ENCODE data around the gene GABBR2.
"Not testable (repeated sequence)": the region's sequence is repeated elsewhere in the genome, so short reads cannot be mapped to it uniquely, and the experiment has no call there.

Gene GABBR2

DNA sequence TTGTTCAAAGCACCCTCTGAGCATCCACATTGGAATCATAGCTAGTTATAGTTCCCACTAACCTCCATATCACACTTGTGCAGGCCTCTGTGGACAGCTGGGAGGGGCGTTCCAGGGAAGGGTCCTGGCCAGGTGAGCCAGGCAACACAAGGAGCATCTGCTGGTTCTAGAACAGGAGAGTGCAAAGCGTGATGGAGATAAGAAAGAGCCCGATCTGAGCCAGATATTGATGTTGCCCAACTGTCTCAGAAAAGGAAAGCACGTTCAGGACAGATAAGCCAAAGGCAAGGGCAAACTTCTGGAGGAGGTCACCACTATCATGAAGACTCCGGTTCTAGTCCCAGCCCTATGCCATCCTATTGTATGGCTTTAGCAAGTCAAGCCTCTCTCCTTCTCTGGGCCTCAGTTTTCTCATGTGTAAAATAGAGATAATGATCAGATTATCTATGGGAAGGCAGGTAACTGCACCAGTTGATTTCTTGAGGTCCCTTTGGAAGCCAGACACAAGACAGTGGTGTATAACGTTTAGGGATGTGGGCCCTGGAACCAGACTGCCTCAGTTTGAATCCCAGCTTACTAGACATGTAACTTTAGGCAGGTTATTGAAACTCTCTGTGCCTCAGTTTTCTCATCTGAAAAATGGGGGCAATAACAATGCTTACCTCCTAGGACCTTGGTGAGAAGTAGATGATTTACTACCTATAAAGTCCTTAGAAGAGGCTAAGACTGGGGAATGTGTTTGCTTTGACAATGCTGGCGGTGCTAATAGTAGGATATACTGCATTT, 19.8 kb downstream of the GABBR2 start:
- in situ Hi-C loops (cut with MboI; ENCODE audit: low sequenced_read_pairs): no loop called here

DNA sequence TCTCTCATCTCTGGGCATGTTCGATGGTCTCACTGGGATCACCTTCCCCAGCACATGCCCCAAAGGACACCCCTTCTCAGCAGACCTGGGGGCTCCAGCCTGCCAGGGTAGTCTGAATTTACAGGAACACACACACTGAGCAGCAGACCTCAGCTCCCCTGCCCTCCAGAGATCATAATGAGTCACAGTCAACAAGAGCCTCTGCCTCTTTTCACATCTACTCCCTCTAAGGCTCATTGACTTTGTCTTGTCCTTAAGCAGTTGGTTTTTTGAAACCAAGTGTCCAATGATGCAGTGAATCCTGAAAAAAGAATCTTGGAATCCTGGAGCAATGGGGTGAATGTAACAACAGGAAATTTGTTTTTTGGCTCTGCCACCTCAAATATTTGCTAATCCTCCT, 20.8 kb downstream of the GABBR2 start:
- in situ Hi-C loops (cut with MboI; ENCODE audit: low sequenced_read_pairs): no loop called here

DNA sequence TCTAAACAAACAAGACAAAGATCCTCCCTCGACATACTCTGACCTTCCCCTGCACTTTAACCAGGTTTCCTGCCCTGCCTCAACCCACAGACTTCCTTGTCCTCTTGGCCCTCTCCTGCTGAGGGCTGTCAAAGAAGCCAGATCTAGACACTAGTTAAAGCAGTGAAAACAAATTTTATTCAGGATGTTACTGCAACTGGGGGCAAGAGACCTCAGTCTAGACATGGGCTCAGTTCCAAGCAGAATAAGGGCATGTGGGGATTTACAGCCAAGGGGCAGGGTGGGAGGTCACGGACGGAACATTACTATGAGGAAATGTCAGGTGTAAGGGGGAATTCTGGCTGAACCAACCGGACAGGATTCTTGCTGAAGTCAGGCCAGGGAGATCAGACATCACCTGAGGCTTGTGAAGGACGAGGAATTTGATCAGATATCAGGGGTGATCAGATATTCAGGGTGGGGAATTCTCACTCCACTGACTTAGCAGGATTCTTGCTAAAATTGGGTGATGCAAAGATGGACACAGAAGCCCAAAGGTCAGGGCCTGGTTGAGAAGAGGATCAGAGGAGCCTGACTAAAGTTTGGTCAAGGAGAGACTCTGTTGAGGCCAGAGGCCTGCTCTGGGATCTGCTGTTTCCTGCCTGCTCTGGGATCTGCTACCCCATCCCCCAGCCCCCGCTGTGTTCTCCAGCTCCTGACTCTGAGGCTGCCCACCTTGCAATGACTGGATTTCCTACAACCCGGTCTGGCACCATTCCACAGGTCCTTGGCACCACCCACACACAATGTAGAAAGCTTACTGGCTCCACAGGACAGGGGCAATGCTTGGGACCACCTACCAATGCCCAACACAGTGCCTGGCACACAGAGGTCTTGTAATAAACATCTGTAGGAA, 21.5 kb downstream of the GABBR2 start:
- in situ Hi-C loops (cut with MboI; ENCODE audit: low sequenced_read_pairs): no loop called here

DNA sequence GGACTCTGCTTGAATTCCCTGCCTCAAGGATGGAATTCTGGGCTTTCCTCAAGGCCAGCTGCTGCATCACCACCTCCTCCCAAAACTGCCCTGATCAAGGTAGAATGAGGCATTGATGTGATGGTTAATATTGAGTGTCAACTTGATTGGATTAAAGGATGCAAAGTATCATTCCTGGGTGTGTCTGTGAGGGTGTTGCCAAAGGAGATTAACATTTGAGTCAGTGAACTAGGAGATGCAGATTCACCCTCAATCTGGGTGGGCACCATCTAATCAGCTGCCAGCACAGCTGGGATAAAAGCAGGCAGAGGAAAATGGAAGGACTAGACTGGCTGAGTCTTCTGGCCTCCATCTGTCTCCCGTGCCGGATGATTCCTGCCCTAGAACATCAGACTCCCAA, 23.9 kb downstream of the GABBR2 start:
- in situ Hi-C loops (cut with MboI; ENCODE audit: low sequenced_read_pairs): not testable (repeated sequence)

DNA sequence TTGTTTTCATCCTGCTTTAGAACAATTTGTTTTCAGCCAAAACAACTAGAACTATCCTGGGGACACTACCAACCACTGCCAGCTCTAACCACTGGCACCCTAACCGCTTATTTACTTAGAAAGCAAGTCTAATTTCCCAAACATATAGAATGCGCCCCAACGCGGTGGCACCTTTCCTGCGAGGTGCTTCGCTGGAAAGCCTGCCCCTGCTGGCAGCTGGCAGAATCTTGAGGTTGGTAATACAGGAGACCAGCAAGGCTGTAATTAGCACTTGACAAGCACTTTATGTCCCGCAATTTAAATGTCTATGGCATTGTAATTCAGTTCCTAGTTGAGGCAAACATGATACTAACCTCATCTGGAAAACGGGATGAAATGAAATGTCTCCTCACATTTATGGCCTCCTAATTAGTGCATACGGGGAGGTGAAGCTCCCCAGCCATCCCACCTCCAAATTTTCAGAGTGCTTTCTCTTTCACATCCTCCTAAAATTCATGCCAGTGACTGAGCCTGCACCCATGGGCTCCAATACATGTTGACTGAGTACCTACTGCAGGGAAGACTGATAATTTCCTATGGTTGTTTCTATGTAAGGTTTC, 30.4 kb downstream of the GABBR2 start:
- in situ Hi-C loops (cut with MboI; ENCODE audit: low sequenced_read_pairs): no loop called here

DNA sequence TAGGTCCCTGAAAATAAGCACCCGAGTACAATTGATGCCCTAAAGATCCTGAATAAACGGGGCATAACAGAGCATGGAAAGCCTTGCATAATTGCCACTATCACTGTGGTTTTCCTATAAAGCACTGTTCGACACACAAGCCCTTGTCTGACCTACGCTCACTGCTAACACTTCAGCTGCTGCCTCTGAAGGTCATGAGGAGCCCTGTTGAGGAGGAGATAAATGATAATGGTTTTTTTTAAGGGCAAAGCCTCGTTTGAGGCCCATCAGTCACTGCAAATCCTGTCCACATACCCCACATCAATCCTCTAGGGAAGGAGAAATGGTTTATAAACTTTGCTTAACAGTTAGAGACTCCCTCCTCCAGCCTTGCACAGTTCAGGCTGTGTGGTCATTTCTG, 35.1 kb downstream of the GABBR2 start:
- in situ Hi-C loops (cut with MboI; ENCODE audit: low sequenced_read_pairs): no loop called here

DNA sequence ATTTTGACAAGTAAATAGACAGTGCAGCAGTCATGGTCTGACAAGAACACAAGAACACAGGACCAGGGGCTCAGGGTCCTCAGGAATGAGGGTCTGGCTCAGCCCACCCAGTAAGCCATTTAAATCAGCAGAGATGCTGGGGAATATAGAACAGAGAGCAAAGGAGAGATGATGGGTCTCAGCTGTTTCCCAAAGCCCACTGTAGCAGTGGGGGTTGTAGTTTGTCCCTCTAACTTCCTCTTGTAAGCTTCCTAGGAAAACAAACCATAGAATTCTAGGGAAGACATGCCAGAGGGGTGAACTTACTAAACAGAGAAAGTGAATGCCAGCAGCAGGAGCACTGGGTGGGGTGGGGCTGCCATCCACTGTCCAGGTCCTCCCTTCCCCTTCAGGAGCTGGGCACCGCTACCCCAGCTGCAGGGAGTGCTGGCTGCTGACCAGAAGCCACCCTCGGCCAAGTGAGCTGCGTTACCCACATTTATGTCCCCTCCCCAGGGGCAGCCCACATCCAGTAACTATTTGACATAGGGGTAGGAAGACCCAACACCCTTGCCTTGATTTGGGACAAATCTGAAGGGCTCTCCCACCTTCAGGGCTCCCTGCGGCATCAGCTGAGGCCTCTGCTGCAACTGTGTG, 41.6 kb downstream of the GABBR2 start:
- in situ Hi-C loops (cut with MboI; ENCODE audit: low sequenced_read_pairs): no loop called here

DNA sequence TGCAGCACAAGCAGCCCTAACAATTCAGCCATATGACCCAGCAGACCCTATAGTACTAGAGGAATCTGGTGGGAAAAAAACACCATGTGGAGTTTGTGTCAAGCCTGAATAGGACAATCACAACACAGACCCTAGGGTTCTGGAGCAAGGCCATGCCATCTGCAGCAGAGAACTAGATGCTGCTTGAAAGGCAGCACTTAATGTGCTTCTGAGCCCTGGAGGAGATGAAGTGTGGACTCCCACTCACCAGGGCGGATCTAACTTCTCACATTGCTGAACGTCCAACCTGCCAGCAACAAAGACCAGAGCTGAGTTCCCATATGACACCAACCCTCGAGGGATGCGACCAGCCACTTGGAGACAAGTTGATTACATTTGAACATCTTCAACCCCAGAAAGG, 43.2 kb downstream of the GABBR2 start:
- in situ Hi-C loops (cut with MboI; ENCODE audit: low sequenced_read_pairs): no loop called here

DNA sequence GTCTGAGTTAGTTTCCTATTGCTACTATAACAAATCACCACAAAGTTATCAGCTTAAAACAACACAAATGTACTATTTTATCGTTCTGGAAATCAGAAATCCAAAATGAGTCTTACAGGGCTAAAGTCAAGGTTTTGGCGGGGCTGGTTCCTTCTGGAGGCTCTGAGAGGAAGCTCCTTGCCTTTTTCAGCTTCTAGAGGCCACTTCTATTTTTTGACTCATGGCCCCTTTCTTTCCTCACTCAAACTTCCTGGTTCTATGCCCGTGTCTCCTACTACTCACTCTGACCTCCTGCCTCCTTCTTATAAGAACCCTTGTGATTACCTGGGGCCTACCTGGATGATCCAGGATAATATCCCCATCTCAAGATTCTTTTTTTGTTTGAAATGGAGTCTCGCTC, 48.2 kb downstream of the GABBR2 start:
- in situ Hi-C loops (cut with MboI; ENCODE audit: low sequenced_read_pairs): no loop called here

DNA sequence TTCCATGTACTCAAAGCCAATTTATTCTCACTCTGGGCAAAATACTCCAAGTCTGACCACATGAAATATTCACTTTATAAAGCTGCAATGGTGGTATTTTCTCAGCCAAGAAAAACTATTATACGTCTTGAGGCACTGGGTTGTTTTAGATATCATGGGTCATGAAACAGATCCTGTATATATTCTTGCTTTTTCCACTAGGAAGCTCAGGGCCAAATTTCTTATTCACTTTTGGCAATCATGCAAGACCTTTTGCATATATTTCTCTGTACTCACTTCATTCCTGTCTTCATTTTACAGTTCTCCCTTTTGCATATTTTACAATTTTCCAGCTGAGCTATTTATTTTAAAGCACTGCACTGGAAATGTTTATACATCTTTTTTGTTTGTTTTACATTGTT, 49.8 kb downstream of the GABBR2 start:
- in situ Hi-C loops (cut with MboI; ENCODE audit: low sequenced_read_pairs): no loop called here

DNA sequence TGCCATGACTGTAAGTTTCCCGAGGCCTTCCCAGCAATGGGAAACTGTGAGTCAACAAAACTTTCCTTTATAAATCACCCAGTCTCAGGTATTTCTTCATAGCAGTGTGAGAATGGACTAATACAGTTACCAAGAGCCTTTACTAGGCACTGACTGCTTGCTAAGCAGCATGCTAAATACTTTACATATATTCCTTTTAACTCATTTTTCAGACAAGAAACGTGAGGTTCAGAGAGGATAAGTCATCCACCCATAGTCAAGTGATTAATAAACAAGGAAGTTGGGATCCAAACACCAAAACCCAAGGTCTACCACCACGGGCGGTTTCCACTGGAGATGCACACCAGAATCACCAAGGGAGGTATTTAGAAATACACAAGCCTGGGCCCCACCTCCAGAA, 50.8 kb downstream of the GABBR2 start:
- in situ Hi-C loops (cut with MboI; ENCODE audit: low sequenced_read_pairs): no loop called here

DNA sequence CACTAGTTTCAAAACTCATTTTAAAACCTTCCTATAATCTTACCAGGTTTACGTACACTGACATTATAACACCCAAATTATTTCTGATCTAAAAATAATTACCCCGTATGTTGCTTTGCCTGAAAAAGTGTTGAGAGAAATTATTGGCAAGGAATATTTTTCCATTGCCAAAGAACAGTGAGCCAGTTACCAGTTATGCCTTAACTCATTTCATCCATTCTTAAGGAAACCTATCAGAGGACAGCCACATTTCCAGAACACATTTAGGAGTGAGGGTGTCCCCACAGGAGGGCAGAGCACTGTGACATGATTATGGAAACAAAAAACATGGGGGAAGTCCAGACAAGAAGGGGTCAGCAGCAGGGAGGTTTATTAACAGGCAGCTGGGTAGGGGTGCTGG, 52.2 kb downstream of the GABBR2 start:
- in situ Hi-C loops (cut with MboI; ENCODE audit: low sequenced_read_pairs): no loop called here

DNA sequence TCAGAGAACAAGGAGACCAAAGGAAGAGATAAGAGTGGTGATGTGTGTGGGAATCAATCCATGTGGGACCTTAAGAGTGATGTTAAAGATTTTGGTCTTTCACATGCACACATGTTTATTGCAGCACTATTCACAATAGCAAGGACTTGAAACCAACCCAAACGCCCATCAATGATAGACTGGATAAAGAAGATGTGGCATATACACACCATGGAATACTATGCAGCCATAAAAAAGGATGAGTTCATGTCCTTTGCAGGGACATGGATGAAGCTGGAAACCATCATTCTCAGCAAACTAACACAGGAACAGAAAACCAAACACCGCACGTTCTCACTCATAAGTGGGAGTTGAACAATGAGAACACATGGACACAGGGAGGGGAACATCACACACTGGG, 53.3 kb downstream of the GABBR2 start:
- in situ Hi-C loops (cut with MboI; ENCODE audit: low sequenced_read_pairs): not testable (repeated sequence)

DNA sequence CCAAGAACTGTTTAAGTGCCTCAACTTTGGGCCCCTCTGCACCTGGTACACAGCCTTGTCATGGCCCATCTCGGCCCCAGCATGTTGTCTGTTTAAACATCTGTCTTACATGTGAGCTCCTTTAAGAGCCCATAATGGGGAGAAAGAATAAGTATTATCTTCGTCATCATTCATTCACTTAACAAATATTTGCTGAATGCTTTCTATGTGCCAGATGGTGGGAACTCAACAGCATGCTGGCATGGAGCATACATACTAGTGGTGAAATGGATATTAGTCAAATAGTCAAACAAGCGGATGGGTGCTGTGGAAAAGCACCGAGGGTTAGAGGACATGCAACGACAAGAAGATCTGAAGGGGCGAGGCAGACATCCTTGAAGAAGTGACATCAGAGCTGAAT, 54.5 kb downstream of the GABBR2 start:
- in situ Hi-C loops (cut with MboI; ENCODE audit: low sequenced_read_pairs): no loop called here

DNA sequence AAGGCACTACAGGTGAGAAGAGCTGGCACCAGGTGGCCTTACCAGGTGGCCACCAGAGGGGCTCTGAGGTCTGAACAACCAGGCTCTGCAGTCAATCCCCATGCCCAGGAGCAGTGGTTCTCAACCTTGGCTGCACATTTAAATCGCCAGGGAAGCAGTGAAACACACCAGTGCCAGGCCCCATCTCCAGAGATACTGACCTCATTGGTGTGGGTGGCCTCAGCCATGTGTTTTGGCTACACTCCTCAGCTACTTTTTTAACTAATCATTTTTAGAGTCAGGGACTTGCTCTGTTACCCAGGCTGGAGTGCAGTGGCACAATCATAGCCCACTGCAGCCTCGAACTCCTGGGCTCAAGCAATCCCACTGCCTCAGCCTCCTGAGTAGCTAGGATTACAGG, 56.0 kb downstream of the GABBR2 start:
- in situ Hi-C loops (cut with MboI; ENCODE audit: low sequenced_read_pairs): no loop called here

DNA sequence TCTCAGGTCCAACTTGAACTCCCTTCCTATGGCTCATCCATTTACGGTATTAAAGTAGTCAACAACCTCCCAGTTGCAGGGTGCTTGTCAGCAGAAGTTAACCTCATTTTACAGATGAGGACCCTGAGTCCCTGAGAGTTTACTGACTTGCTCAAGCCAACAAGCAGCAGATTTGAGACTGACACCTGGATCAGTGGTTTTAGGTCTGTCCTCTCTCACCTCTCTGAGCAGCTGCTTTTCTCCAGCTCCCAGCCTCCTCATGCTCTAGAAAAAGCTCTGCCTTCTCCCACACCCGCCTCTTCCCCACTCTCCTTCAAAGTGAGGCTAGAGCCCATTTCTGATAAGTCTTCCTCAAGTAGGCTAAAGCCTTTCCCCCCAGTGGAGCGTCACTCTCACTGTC, 56.4 kb downstream of the GABBR2 start:
- in situ Hi-C loops (cut with MboI; ENCODE audit: low sequenced_read_pairs): no loop called here

DNA sequence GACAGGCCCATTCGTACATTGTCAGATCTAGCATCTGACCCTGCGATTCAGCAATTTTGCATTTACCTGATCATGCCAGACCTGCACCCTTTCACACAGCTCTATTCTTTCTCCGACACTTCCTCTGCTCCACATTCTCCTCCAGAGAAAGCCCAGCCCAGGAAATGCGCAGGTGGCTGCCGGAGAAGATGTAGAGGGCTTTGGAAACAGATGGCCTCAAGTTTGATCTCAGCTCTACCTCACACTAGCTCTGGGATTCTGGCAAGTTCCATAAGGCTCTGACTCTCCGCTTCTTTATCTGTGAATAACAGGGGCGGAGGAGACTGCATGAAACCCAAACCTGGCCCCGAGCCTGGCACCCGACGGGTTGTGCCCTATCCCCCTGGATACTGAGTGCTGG, 61.5 kb downstream of the GABBR2 start:
- in situ Hi-C loops (cut with MboI; ENCODE audit: low sequenced_read_pairs): no loop called here

DNA sequence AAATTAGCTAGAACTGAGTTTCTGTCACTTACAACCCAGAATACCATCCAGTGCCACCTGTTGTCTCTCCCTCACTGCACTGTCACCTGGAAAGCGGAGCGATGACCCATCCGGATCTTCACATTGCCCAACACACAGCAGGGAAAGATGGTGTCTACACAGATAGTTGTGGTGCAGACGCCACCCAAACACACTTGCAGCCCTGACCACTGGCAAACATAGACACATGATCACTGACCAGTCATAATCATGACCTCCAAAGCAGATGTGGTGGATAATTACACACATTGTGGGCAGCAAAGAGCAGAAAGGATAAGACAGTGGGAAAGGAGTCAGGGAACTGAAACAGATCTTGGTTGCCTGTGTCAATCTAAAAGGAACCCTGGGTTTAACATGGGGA, 64.7 kb downstream of the GABBR2 start:
- in situ Hi-C loops (cut with MboI; ENCODE audit: low sequenced_read_pairs): no loop called here

DNA sequence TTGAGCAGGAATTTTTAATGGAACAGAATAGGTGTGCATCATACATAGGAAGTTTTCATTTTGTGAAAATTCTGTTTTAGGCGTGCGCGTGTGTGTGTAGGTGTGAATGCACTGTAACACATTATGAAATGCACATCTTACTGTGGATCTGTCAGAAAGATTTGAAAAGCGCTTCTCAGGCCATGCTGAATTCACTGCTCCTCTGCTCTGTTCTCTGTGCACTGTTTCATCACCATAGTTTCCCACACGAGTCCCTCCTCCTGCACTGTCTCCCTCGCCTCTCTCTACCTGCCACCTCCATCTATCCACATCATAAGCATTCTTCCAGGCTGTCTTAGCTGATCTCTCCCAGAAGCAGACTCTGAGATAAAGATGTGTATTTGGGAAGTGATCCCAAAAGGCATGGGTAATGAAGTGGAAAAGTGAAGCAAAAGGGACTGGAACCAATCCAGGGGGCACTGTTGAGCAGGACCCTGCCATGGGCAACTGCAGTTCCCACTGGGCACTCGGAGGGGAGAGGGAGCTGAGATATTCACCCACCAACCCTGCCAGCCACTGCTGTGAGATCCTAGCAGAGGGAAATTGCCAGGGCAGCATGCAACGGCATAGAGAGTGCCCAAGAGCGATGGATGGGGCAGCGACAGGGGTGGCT, 65.9 kb downstream of the GABBR2 start:
- in situ Hi-C loops (cut with MboI; ENCODE audit: low sequenced_read_pairs): no loop called here

DNA sequence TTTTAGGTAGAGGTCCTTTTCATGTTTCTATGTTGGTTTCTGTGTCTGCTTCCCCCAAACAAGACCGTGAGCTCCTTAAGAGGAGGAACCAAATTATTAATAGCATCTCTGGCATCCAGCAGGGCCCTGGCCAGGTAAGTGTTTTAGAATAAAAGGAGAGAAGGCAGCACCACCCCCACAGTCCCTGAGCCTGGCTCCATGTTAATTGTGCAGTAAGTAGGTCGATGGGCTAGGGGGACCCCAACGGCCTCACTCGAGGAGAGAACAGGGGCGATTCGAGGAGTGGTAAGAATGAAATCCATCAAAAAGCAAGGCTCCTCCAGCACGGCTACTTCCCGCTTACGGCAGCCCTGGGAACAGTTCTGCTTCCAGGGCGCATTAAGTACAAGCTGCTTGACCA, 67.0 kb downstream of the GABBR2 start:
- in situ Hi-C loops (cut with MboI; ENCODE audit: low sequenced_read_pairs): no loop called here

DNA sequence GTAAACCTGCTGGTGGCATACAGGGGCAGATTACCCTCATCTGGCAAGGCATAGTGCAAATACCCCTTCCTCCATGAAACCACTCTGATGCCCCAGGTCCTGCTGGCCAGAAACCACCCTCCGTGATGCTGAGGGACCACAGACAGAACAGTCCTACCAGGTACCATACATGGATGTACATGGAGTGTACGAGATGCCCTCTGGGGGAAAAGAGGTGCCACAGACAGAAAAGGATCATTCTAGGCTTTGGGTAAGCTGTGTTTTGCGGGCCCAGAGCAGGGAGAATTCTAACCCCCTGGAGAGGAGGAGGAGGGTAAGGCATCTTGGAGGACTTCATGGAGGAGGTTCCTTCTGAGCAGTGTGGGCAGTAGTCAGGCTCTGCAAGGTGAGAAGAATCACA, 68.3 kb downstream of the GABBR2 start:
- in situ Hi-C loops (cut with MboI; ENCODE audit: low sequenced_read_pairs): no loop called here
